Measurements from ENCODE around the gene KRTAP4-1.
"Not testable (repeated sequence)": the region's sequence is repeated elsewhere in the genome, so short reads cannot be mapped to it uniquely, and the experiment has no call there.

Gene KRTAP4-1

DNA sequence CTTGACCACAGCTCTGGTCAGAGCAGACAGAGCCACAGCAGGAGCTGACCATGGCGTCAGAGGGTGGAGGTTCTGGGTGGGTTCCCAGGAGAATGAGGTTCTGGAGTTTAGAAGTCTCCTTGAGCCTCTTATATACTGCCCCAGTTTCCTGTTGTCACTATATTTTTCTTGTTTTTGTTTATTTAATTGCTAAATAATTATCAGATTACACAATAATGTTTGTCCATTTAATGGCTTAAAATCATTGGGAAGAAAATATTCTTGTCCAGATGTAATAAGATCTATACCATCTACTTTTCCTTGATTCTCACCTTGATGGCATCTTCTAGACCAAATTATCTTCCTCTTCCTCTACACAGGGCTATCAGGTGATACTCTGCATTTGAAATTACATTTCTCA lies 16.6 kb downstream of the KRTAP4-1 start, which contains the start of gene KRTAP4-3:
KRTAP4-3 (minus strand) TSS at position 101 of the 400 bp plus-strand sequence; CDS start at position 52, 49 bp downstream.
- DNase-seq, result no peak

DNA sequence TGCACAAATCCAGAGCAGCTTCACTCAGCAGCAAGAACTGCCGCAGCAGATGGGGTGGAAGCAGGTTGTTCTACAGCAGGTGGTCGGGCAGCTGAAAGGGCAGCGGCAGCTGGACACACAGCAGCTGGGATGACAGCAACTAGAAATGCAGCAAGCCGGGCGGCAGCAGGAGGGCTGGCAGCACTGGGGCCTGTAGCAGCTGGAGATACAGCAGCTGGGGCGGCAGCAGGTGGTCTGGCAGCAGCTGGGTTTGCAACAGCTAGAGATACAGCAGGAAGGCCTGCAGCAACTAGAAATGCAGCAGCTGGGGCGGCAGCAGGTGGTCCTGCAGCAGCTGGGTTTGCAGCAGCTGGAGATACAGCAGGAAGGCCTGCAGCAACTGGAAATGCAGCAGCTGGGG lies 17.1 kb downstream of the KRTAP4-1 start:
- DNase-seq, result no peak

DNA sequence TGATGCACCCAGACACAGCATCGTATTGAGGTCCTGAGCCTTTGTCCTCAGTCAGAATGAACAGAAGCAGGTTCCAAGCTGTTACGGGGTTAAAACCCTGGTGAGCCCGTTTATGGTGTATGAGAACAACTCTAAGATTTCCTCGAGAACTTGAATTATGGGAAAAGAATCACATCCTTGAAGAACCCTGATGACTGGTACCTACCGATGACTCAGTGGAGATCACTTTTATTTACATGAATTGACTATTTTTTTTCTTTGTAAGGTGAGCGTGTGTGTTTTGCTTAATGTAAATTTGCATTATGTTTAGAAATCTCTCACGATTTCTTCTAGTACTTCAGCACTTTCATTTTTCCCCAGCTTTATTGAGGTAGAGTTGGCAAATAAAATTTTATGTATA lies 20.9 kb downstream of the KRTAP4-1 start:
- DNase-seq, result no peak

DNA sequence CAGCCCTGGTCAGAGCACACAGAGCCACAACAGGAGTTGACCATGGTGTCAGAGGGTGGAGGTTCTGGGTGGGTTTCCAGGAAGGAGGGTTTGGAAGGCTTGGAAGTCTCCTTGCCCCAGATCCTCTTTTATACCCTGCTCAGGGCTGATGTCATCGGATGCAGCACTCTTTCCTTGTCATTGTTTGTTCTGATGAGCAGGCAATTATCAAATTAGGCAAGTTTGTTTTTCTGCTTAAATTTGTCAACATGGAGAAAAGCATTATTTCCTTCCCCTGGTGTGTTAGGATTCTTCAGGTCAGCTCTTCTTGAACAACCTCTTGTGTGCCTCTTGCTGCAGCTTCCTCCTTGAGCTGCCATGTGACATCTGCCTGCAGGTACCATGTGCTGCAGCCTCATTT lies 24.1 kb downstream of the KRTAP4-1 start, which contains the start of gene KRTAP4-4:
KRTAP4-4 (minus strand) TSS at position 101 of the 400 bp plus-strand sequence; CDS start at position 44, 57 bp downstream.
- no peak for DNase-seq

DNA sequence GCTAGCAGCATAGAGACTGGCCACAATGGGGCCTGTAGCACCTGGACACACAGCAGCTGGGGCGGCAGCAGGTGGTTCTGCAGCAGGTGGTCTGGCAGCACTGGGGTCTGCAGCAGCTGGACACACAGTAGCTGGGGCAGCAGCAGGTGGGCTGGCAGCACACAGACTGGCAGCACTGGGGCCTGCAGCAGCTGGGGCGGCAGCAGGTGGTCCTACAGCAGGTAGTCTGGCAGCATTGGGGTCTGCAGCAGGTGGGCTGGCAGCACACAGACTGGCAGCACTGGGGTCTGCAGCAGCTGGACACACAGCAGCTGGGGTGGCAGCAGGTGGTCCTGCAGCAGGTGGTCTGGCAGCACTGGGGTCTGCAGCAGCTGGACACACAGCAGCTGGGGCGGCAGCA lies 24.5 kb downstream of the KRTAP4-1 start:
- not testable (repeated sequence) for DNase-seq

DNA sequence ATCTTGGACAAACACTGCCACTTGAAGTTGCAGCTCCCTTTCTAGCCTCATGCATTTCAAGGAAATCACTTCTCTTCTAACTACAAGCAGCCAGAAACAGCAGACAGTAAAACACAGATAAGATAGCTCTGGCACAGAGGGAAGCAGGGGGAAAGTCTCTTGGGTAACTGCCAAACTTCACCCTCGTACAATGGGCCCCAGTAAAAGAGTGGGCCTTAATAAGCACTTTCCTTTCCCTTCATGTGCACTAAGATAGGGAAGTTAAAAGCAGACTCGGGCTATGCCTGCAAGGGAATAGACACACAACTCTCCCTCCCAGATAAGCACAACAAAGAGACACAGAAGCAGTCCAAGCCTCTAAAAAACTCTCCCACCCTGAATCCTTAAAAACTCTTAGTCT lies 30.9 kb downstream of the KRTAP4-1 start:
- DNase-seq, result no peak

DNA sequence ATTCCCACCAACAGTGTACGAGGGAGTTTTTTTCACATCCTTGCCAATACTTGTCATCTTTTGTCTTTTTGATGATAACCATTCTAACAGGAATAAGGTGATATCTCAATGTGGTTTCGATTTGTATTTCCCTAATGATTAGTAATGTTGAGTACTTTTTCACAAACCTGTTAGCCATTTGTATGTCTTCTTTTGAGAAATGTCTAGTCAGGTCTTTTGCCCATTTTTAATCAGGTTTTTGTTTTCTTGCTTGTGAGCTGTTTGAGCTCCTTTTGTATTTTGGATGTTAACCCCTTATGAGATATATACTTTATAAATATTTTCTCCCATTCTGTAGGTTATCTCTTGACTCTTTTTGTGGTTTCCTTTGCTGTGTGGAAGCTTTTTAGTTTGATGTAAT lies 33.2 kb downstream of the KRTAP4-1 start:
- no peak for DNase-seq

DNA sequence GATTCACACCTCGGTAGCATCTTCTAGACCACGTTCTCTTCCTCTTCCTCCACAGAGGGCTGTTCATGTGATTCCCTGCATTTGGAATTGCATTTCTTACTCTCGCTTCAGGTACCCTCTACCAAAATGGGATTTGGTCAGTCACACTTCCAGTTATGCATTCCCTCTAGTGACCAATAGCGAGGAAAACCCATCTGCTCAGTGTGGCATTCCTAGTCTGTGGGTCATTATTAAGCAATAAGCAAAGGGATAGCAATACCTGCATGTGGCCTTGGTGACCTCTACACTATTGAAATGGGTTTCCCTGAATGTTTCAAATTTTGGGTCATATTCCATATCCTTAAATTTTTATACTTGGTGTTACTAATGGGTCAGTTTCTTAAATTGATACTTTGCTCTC lies 34.7 kb downstream of the KRTAP4-1 start:
- DNase-seq, result no peak

DNA sequence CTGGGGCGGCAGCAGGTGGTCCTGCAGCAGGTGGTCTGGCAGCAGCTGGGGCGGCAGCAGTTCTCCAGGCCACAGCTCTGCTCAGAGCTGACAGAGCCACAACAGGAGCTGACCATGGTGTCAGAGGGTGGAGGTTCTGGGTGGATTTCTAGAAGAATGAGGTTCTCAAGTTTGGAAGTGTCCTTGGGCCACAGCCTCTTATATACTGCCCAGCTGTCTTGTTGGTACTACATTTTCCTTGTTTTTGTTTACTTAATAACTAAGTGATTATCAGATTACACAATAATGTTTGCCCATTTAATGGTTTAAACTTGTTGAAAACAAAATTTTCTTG lies 35.1 kb downstream of the KRTAP4-1 start, which contains the start of gene KRTAP4-5:
KRTAP4-5 (minus strand) TSS at position 174 of the 334 bp plus-strand sequence; CDS start at position 116, 58 bp downstream.
- no peak for DNase-seq

DNA sequence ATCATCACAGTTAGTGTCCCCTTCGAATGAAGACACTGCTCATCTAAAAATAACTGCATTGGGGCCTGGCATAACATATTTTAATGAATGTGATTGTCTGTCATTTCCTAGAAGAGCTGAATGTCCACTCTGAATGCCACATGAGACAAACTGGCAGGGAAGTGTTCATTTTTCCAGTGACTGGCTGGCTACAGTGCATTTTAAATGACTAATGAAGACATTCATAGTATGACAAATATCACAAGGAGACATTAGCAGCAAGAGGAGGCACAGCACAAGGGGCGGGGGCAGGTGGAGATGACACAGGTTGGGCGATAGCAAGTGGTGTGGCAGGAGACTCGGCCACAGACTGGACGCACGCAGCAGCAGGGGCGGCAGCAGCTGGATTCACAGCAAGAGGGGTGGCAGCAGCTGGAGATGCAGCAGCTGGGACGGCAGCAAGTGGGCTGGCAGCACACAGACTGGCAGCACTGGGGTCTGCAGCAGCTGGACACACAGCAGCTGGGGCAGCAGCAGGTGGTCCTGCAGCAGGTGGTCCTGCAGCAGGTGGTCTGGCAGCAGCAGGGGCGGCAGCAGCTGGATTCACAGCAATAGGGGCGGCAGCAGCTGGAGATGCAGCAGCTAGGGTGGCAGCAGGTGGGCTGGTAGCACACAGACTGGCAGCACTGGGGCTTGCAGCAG lies 35.6 kb downstream of the KRTAP4-1 start:
- not testable (repeated sequence) for DNase-seq

DNA sequence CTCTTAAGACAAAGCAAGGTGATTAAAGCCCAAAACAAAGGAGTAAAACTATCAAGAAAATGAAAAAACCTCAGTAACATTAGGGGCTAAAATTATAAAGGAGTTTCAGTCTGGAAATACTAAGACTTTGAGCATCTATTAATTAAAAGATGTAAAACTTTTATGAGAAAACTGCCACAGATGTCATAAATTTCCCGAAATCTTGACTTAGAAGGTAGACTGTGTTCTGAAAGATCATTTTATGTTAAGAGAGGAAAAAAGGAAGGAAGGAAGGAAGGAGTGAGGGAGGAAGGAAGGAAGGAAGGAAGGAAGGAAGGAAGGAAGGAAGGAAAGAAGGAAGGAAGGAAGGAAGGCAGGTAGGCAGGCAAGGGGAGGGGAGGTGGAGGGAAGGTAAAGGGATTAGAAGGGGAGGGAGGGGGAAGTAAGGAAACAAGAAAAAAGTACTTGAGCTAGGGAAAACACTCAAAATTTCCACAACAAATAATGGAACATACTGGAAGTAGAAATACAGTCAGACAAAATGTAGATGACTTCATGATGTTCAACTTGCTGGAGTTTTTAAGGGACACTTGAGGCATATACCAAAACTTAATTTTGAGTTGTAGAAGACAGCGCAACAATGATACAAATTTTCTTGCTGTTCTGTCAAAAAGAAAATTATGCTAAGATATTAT lies 37.0 kb downstream of the KRTAP4-1 start:
- DNase-seq, result no peak

DNA sequence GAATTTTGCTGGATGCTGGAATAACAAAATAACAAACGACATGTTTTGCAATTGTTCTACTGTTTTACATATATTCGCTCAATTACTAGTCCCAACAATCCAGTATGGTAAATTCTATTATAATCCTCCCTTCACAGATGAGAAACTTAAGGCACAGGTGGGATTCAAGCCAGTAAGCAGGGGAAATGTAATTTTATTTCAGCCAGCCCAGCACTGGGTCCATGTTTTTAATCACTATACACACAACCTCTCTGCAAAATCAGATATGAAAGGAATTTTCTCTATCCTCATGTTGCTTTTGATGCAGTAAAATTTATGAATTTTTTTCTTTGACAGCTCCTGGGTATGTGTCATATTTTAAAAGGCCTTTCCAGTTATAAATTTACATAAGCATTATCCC lies 39.5 kb downstream of the KRTAP4-1 start:
- no peak for DNase-seq

DNA sequence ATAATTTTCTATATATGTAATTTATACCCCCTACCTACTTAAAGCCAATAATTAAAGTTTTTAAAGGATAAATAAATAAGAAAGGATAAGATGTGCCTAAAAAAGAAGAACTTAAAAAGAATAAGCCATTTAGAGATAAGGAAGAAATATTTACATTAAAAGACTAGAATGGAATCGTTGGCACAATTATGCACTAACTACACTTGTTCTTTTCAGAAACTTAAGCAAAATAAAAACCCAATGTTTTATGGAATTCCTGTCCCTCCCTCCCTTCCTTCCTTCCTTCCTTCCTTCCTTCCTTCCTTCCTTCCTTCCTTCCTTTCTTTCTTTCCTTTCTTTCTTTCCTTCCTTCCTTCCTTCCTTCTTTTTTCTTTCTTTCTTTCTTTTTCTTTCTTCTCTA lies 39.9 kb downstream of the KRTAP4-1 start:
- no peak for DNase-seq

DNA sequence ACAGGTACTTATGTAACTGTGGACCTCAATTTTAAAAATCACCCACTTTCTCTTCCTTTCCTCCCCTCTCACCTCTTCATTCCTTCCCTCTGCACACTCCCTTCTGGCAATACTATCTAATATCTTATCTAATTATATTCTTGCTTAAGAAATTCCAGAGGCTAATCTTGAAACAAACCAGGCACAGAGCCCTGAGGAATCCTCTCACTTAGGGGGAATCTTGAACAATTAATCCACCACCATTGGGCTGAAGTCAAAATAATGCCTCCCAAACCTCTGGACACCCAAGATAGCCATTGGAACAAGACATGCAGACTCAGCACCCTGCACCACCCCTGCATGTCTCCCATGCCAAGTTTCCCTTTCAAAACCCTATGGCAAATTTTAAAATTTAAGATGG lies 43.4 kb downstream of the KRTAP4-1 start:
- no peak for DNase-seq

DNA sequence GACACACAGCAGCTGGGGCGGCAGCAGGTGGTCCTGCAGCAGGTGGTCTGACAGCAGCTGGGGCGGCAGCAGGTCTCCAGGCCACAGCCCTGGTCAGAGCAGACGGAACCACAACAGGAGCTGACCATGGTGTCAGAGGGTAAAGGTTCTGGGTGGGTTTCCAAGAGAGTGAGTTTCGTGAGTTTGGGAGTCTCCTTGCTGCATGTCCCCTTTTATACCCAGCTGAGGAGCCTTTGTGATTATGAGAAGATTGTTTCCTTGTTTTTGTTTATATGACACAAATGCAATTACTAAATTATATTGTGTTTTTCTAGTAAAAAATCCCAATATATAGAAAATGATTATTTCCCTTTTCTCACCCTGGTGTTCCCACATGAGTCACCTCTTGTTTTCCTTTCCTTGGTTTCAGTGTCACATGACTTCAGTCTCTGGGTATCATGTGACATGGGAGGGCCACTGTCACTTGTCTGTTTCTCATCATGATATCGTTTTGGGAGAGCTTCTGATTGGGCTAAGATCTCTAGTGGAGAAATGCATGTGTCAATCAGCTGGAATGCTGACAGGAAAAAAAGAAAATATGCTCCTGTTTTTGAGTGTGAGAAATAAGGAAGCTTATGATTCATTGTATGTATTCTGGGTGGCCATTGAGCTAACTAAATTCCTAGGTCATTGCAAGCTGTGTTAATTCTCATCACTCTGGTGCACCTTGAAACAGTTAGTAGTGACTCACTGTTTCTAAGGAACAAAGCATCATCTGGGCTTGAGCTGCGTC lies 44.2 kb downstream of the KRTAP4-1 start, which contains the start of gene KRTAP4-6:
KRTAP4-6 (minus strand) TSS at position 185 of the 772 bp plus-strand sequence; CDS start at position 128, 57 bp downstream.
- no peak for DNase-seq

DNA sequence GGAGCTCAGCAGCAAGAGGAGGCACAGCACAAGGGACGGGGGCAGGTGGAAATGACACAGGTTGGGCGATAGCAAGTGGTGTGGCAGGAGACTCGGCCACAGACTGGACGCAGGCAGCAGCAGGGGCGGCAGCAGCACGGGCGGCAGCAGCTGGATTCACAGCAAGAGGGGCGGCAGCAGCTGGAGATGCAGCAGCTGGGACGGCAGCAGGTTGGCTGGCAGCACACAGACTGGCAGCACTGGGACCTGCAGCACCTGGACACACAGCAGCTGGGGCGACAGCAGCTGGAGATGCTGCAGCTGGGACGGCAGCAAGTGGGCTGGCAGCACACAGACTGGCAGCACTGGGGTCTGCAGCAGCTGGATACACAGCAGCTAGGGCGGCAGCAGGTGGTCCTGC lies 44.8 kb downstream of the KRTAP4-1 start:
- DNase-seq, result not testable (repeated sequence)
